ENCODE measurements around the gene DNAI1.

GRCh38 chr9:34521406-34522045 is 62.9 kb downstream of the DNAI1 start:
- TF ChIP-seq JUND (IDR thresholded peaks at IDR 0.05) (no peak), CTCF (IDR thresholded peaks at IDR 0.05) (no peak), EP300 (IDR thresholded peaks at IDR 0.05; ENCODE audit: borderline replicate concordance in 1 of 2, low read depth in 1 of 2, low read length in 1 of 2) (no peak), TEAD4 (IDR thresholded peaks at IDR 0.05; ENCODE audit: borderline replicate concordance, insufficient read depth) (no peak), POLR2AphosphoS5 (IDR thresholded peaks at IDR 0.05; ENCODE audit: low read depth, low read length) (no peak), SIN3A (IDR thresholded peaks at IDR 0.05; ENCODE audit: borderline replicate concordance, low read depth, low read length) (no peak)
